ENCODE data around the gene IQSEC3.

IQSEC3 gene

GRCh38 chr12:115960-116915 is 49.7 kb downstream of the IQSEC3 start:
- Histone ChIP-seq H3K27ac (ENCODE audit: low read depth, low read length) (no peak overlapping the region), H3K9ac (ENCODE audit: low read length) (no peak overlapping the region), H3K4me3 (ENCODE audit: low read depth in 1 of 2, low read length in 2 of 2) (no peak overlapping the region), H3K36me3 (ENCODE audit: insufficient read depth, low read length) (no peaks in the 10 kb centered on the region), H3K27me3 (ENCODE audit: control insufficient read depth in 1 of 2, insufficient read depth in 2 of 2, low read length in 2 of 2) (no peaks in the 10 kb centered on the region), H3K9me3 (ENCODE audit: low read length) (no peaks in the 10 kb centered on the region), H3K4me1 (ENCODE audit: insufficient read depth, low read length) (no peaks in the 10 kb centered on the region)

- Histone ChIP-seq H3K4me3 (ENCODE audit: low read depth in 1 of 2, low read length in 2 of 2) (no peak overlapping the region), H3K27me3 (ENCODE audit: control insufficient read depth in 1 of 2, insufficient read depth in 2 of 2, low read length in 2 of 2) (no peaks in the 10 kb centered on the region), H3K4me1 (ENCODE audit: insufficient read depth, low read length) (no peaks in the 10 kb centered on the region), H3K36me3 (ENCODE audit: insufficient read depth, low read length) (no peaks in the 10 kb centered on the region), H3K27ac (ENCODE audit: low read depth, low read length) (no peak overlapping the region), H3K9me3 (ENCODE audit: low read length) (no peaks in the 10 kb centered on the region), H3K9ac (ENCODE audit: low read length) (no peak overlapping the region)
Measured at GRCh38 chr12:117311-117710, 50.7 kb downstream of the IQSEC3 start.

GRCh38 chr12:117816-118345 is 51.3 kb downstream of the IQSEC3 start:
- no peaks in the 10 kb centered on the region for H3K27me3 ChIP-seq (ENCODE audit: control insufficient read depth in 1 of 2, insufficient read depth in 2 of 2, low read length in 2 of 2)
- H3K4me3 ChIP-seq (ENCODE audit: low read depth in 1 of 2, low read length in 2 of 2) = no peak overlapping the region
- no peak overlapping the region for H3K9ac ChIP-seq (ENCODE audit: low read length)

GRCh38 chr12:118591-118990 is 52.0 kb downstream of the IQSEC3 start:
- Histone ChIP-seq H3K27ac (ENCODE audit: low read depth, low read length) (no peak overlapping the region), H3K9me3 (ENCODE audit: low read length) (no peaks in the 10 kb centered on the region), H3K27me3 (ENCODE audit: control insufficient read depth in 1 of 2, insufficient read depth in 2 of 2, low read length in 2 of 2) (no peaks in the 10 kb centered on the region), H3K9ac (ENCODE audit: low read length) (no peak overlapping the region), H3K4me3 (ENCODE audit: low read depth in 1 of 2, low read length in 2 of 2) (no peak overlapping the region), H3K36me3 (ENCODE audit: insufficient read depth, low read length) (no peaks in the 10 kb centered on the region), H3K4me1 (ENCODE audit: insufficient read depth, low read length) (no peaks in the 10 kb centered on the region)

More at GRCh38 chr12:117816-118345, 51.3 kb downstream of the IQSEC3 start:
- Histone ChIP-seq H3K4me1 (ENCODE audit: insufficient read depth, low read length) (no peaks in the 10 kb centered on the region), H3K27ac (ENCODE audit: low read depth, low read length) (no peak overlapping the region), H3K9me3 (ENCODE audit: low read length) (no peaks in the 10 kb centered on the region), H3K36me3 (ENCODE audit: insufficient read depth, low read length) (no peaks in the 10 kb centered on the region)

GRCh38 chr12:120951-121350 is 54.4 kb downstream of the IQSEC3 start:
- no peak overlapping the region for H3K9ac ChIP-seq (ENCODE audit: low read length)
- no peaks in the 10 kb centered on the region for H3K27me3 ChIP-seq (ENCODE audit: control insufficient read depth in 1 of 2, insufficient read depth in 2 of 2, low read length in 2 of 2)
- no peaks in the 10 kb centered on the region for H3K36me3 ChIP-seq (ENCODE audit: insufficient read depth, low read length)
- no peaks in the 10 kb centered on the region for H3K9me3 ChIP-seq (ENCODE audit: low read length)
- no peaks in the 10 kb centered on the region for H3K4me1 ChIP-seq (ENCODE audit: insufficient read depth, low read length)
- no peak overlapping the region for H3K4me3 ChIP-seq (ENCODE audit: low read depth in 1 of 2, low read length in 2 of 2)
- H3K27ac ChIP-seq (ENCODE audit: low read depth, low read length) = no peak overlapping the region

- no peaks in the 10 kb centered on the region for H3K27me3 ChIP-seq (ENCODE audit: control insufficient read depth in 1 of 2, insufficient read depth in 2 of 2, low read length in 2 of 2)
- H3K4me3 ChIP-seq (ENCODE audit: low read depth in 1 of 2, low read length in 2 of 2) = no peak overlapping the region
- H3K9me3 ChIP-seq (ENCODE audit: low read length) = no peaks in the 10 kb centered on the region
- H3K36me3 ChIP-seq (ENCODE audit: insufficient read depth, low read length) = no peaks in the 10 kb centered on the region
- no peaks in the 10 kb centered on the region for H3K4me1 ChIP-seq (ENCODE audit: insufficient read depth, low read length)
- H3K27ac ChIP-seq (ENCODE audit: low read depth, low read length) = no peak overlapping the region
- no peak overlapping the region for H3K9ac ChIP-seq (ENCODE audit: low read length)
Measured at GRCh38 chr12:121647-122046, 55.1 kb downstream of the IQSEC3 start.

- H3K9ac ChIP-seq (ENCODE audit: low read length) = no peak overlapping the region
Measured at GRCh38 chr12:125075-125474, 58.5 kb downstream of the IQSEC3 start.

GRCh38 chr12:125566-125965 is 59.0 kb downstream of the IQSEC3 start:
- H3K4me3 ChIP-seq (ENCODE audit: low read depth in 1 of 2, low read length in 2 of 2) = no peak overlapping the region
- no peaks in the 10 kb centered on the region for H3K9me3 ChIP-seq (ENCODE audit: low read length)
- no peaks in the 10 kb centered on the region for H3K27me3 ChIP-seq (ENCODE audit: control insufficient read depth in 1 of 2, insufficient read depth in 2 of 2, low read length in 2 of 2)
- H3K9ac ChIP-seq (ENCODE audit: low read length) = no peak overlapping the region
- no peaks in the 10 kb centered on the region for H3K36me3 ChIP-seq (ENCODE audit: insufficient read depth, low read length)
- H3K4me1 ChIP-seq (ENCODE audit: insufficient read depth, low read length) = no peaks in the 10 kb centered on the region
- H3K27ac ChIP-seq (ENCODE audit: low read depth, low read length) = no peak overlapping the region

More at GRCh38 chr12:125075-125474, 58.5 kb downstream of the IQSEC3 start:
- Histone ChIP-seq H3K4me1 (ENCODE audit: insufficient read depth, low read length) (no peaks in the 10 kb centered on the region), H3K4me3 (ENCODE audit: low read depth in 1 of 2, low read length in 2 of 2) (no peak overlapping the region), H3K27ac (ENCODE audit: low read depth, low read length) (no peak overlapping the region), H3K9me3 (ENCODE audit: low read length) (no peaks in the 10 kb centered on the region), H3K27me3 (ENCODE audit: control insufficient read depth in 1 of 2, insufficient read depth in 2 of 2, low read length in 2 of 2) (no peaks in the 10 kb centered on the region), H3K36me3 (ENCODE audit: insufficient read depth, low read length) (no peaks in the 10 kb centered on the region)

GRCh38 chr12:128079-128478 is 61.5 kb downstream of the IQSEC3 start:
- no peaks in the 10 kb centered on the region for H3K4me1 ChIP-seq (ENCODE audit: insufficient read depth, low read length)
- H3K9ac ChIP-seq (ENCODE audit: low read length) = no peak overlapping the region
- H3K9me3 ChIP-seq (ENCODE audit: low read length) = no peaks in the 10 kb centered on the region
- H3K27me3 ChIP-seq (ENCODE audit: control insufficient read depth in 1 of 2, insufficient read depth in 2 of 2, low read length in 2 of 2) = no peaks in the 10 kb centered on the region
- no peak overlapping the region for H3K4me3 ChIP-seq (ENCODE audit: low read depth in 1 of 2, low read length in 2 of 2)
- H3K36me3 ChIP-seq (ENCODE audit: insufficient read depth, low read length) = no peaks in the 10 kb centered on the region
- no peak overlapping the region for H3K27ac ChIP-seq (ENCODE audit: low read depth, low read length)

GRCh38 chr12:129001-129400 is 62.4 kb downstream of the IQSEC3 start:
- no peaks in the 10 kb centered on the region for H3K36me3 ChIP-seq (ENCODE audit: insufficient read depth, low read length)
- H3K27ac ChIP-seq (ENCODE audit: low read depth, low read length) = no peak overlapping the region
- H3K9me3 ChIP-seq (ENCODE audit: low read length) = no peaks in the 10 kb centered on the region
- H3K4me3 ChIP-seq (ENCODE audit: low read depth in 1 of 2, low read length in 2 of 2) = no peak overlapping the region
- no peaks in the 10 kb centered on the region for H3K4me1 ChIP-seq (ENCODE audit: insufficient read depth, low read length)
- no peak overlapping the region for H3K9ac ChIP-seq (ENCODE audit: low read length)
- no peaks in the 10 kb centered on the region for H3K27me3 ChIP-seq (ENCODE audit: control insufficient read depth in 1 of 2, insufficient read depth in 2 of 2, low read length in 2 of 2)

- no peak overlapping the region for H3K4me3 ChIP-seq (ENCODE audit: low read depth in 1 of 2, low read length in 2 of 2)
- no peaks in the 10 kb centered on the region for H3K27me3 ChIP-seq (ENCODE audit: control insufficient read depth in 1 of 2, insufficient read depth in 2 of 2, low read length in 2 of 2)
- no peaks in the 10 kb centered on the region for H3K4me1 ChIP-seq (ENCODE audit: insufficient read depth, low read length)
- no peaks in the 10 kb centered on the region for H3K9me3 ChIP-seq (ENCODE audit: low read length)
- H3K27ac ChIP-seq (ENCODE audit: low read depth, low read length) = no peak overlapping the region
- H3K9ac ChIP-seq (ENCODE audit: low read length) = no peak overlapping the region
- no peaks in the 10 kb centered on the region for H3K36me3 ChIP-seq (ENCODE audit: insufficient read depth, low read length)
Measured at GRCh38 chr12:130519-130918, 64.0 kb downstream of the IQSEC3 start.

- Histone ChIP-seq H3K27ac (ENCODE audit: low read depth, low read length) (no peak overlapping the region), H3K9ac (ENCODE audit: low read length) (no peak overlapping the region), H3K9me3 (ENCODE audit: low read length) (no peaks in the 10 kb centered on the region), H3K4me1 (ENCODE audit: insufficient read depth, low read length) (no peaks in the 10 kb centered on the region), H3K27me3 (ENCODE audit: control insufficient read depth in 1 of 2, insufficient read depth in 2 of 2, low read length in 2 of 2) (no peaks in the 10 kb centered on the region), H3K36me3 (ENCODE audit: insufficient read depth, low read length) (no peaks in the 10 kb centered on the region), H3K4me3 (ENCODE audit: low read depth in 1 of 2, low read length in 2 of 2) (no peak overlapping the region)
Measured at GRCh38 chr12:131008-131407, 64.4 kb downstream of the IQSEC3 start.
